PFSK-1 (cell line): ENCODE measurements around the gene TGM2.

Source experiments
- FOXP2 ChIP-seq: optimal IDR thresholded peaks from 2 replicates; pipeline ENCODE3; 2011; ENCODE audit warnings: borderline replicate concordance, control low read depth, inconsistent platforms; ENCODE audit not compliant: insufficient read depth; ENCODE audit errors: extremely low read length, extremely low read depth
- POLR2AphosphoS5 ChIP-seq: IDR thresholded peaks from 2 replicates; pipeline ENCODE4 v1.6.1; 2012; ENCODE audit warnings: low read depth, mild to moderate bottlenecking, control low read depth, low read length, moderate library complexity
- SIN3A ChIP-seq: IDR thresholded peaks from 2 replicates; pipeline ENCODE4 v1.6.1; 2012; ENCODE audit warnings: mild to moderate bottlenecking, low read length, moderate library complexity, borderline replicate concordance; ENCODE audit not compliant: insufficient read depth
- TAF1 ChIP-seq: IDR thresholded peaks from 2 replicates; pipeline ENCODE4 v1.6.1; 2012; ENCODE audit warnings: low read length, control low read depth, borderline replicate concordance; ENCODE audit not compliant: insufficient read depth
- TF ChIP-seq, protein P1 (sequence below), 2 experiments: IDR thresholded peaks; 2 replicates each; pipeline versions ENCODE4 v1.6.1 to v1.8.0; 2011 to 2012; ENCODE audit warnings: low read depth in 2 of 2, low read length in 2 of 2, control low read depth in 1 of 2, inconsistent platforms in 1 of 2, mild to moderate bottlenecking in 1 of 2, moderate library complexity in 1 of 2; ENCODE audit not compliant: insufficient read depth in 1 of 2

The TGM2 gene

DNA sequence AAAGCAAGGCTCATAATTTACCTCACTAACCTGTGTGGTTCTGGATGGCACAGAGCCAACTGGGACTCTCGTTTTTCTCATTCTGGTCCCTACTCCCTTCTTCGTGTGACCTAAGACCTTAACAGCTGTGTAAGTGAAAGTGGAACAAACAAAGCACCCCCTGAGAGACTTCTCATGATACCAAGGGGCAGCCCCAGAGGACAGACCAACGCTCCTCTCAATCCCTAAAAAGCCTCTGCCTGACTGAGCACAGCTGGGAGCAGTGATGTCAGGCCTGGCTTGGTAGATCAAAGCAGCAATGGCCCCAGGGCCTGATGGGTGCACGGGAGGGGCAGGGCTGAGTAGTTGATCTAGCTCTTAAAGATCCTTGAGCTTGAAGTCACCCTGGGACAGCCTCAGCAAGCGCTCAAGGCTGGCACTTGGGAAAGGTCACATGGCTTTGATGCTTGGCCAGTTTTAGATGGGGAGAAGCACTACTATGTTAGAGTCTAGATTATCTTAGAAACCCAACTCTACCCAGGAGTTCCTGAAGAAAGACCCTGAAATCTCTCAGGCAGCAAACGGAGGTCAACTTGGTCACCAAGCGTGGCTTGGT, 16.2 kb upstream of the TGM2 start:
- TF ChIP-seq, protein P1, sequence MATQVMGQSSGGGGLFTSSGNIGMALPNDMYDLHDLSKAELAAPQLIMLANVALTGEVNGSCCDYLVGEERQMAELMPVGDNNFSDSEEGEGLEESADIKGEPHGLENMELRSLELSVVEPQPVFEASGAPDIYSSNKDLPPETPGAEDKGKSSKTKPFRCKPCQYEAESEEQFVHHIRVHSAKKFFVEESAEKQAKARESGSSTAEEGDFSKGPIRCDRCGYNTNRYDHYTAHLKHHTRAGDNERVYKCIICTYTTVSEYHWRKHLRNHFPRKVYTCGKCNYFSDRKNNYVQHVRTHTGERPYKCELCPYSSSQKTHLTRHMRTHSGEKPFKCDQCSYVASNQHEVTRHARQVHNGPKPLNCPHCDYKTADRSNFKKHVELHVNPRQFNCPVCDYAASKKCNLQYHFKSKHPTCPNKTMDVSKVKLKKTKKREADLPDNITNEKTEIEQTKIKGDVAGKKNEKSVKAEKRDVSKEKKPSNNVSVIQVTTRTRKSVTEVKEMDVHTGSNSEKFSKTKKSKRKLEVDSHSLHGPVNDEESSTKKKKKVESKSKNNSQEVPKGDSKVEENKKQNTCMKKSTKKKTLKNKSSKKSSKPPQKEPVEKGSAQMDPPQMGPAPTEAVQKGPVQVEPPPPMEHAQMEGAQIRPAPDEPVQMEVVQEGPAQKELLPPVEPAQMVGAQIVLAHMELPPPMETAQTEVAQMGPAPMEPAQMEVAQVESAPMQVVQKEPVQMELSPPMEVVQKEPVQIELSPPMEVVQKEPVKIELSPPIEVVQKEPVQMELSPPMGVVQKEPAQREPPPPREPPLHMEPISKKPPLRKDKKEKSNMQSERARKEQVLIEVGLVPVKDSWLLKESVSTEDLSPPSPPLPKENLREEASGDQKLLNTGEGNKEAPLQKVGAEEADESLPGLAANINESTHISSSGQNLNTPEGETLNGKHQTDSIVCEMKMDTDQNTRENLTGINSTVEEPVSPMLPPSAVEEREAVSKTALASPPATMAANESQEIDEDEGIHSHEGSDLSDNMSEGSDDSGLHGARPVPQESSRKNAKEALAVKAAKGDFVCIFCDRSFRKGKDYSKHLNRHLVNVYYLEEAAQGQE (IDR thresholded peaks at IDR 0.05; ENCODE audit: insufficient read depth in 1 of 2, low read depth in 2 of 2, low read length in 2 of 2), result no peak
- TF ChIP-seq TAF1, result no peak
- no peak for TF ChIP-seq FOXP2
- no peak for TF ChIP-seq SIN3A
- no peak for TF ChIP-seq POLR2AphosphoS5

DNA sequence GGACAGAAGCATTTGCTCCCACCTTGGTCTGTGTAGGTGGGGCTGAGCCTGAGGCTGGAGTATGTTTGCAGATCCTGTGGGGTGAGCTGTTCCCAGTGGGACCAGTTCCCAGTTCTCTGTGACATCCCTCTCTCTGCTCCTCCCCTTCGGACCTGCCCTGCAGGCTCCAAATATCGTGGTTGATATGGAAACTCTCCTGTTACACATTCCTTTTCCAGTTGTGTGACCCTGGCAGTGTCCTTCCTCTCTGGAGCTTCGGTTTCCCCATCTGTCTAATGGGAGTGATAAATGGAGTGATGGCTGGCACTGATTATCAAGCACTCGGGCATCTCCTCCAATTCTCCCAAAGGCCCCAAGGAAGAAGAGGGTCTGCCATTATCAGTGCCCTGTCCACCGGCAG, 15.7 kb upstream of the TGM2 start:
- no peak for TF ChIP-seq SIN3A
- TF ChIP-seq, protein P1 (IDR thresholded peaks at IDR 0.05; ENCODE audit: insufficient read depth in 1 of 2, low read depth in 2 of 2, low read length in 2 of 2), result no peak

DNA sequence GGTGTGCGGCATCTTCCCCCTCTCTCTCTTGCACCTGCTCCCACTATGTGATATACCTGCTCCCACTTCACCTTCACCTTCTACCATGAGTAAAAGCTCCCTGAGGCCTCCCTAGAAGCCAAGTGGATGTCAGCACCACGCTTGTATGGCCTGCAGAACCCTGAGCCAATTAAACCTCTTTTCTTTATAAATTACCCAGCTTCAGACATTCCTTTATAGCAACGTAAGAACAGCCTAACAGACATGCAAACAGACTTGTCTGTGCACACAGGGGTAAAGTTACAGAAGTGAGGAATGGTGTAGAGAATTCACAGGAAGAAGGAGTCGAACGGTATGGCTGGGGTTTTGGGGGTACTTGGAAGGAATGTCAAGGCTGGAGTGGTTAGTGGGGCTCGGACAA, 14.8 kb upstream of the TGM2 start:
- TF ChIP-seq POLR2AphosphoS5 (no peak), SIN3A (no peak), TAF1 (no peak), FOXP2 (no peak)
- TF ChIP-seq, protein P1 (IDR thresholded peaks at IDR 0.05; ENCODE audit: insufficient read depth in 1 of 2, low read depth in 2 of 2, low read length in 2 of 2), result no peak

DNA sequence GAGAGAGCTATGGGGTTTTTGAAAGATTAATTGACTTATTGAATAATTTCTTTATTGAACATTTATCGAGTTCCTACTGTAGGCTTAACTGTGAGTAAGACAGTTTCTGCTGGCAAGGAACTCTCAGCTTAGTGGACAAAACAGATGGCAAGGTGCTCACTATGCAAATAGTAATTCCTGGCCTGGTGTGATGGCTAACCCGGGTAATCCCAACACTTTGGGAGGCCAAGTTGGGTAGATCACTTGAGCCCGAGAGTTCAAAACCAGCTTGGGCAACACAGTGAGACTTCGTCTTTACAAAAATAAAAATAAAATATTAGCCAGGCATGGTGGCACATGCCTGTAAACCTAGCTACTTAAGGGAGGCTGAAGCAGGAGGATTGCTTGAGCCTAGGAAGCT, 13.5 kb upstream of the TGM2 start:
- TF ChIP-seq FOXP2 (no peak), TAF1 (no peak), POLR2AphosphoS5 (no peak), SIN3A (no peak)
- TF ChIP-seq, protein P1 (IDR thresholded peaks at IDR 0.05; ENCODE audit: insufficient read depth in 1 of 2, low read depth in 2 of 2, low read length in 2 of 2), result no peak

DNA sequence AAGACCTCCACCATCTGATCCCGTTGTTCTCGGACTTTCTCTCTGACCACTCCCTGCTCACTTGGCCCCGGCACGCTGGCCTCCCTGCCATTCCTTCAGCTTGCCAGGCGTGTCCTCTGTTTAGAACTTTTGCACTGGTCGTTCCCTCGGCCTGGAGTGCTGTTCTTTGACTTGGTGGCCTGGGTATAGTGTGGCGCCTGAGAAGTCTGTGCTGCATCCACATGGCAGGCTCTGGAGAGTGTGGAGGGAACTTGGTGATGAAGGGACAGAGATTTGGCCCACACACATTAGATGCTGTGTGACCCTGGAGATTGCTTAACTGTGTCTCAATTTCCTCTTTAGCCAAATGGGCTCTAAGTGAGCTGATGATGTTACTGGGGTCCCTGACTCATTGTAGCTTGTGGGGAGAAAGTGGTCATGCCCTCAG, 13.0 kb upstream of the TGM2 start:
- no peak for TF ChIP-seq TAF1
- no peak for TF ChIP-seq POLR2AphosphoS5
- TF ChIP-seq, protein P1 (IDR thresholded peaks at IDR 0.05; ENCODE audit: insufficient read depth in 1 of 2, low read depth in 2 of 2, low read length in 2 of 2), result no peak
- TF ChIP-seq SIN3A, result no peak
- TF ChIP-seq FOXP2, result no peak
